Measurements from ENCODE around the gene GOLT1A.
"Not testable (repeated sequence)": the region's sequence is repeated elsewhere in the genome, so short reads cannot be mapped to it uniquely, and the experiment has no call there.

GOLT1A gene

GRCh38 chr1:204246876-204247275 lies 33.1 kb upstream of the GOLT1A start:
- DNase-seq = no peak

- no peak for DNase-seq
Observed at GRCh38 chr1:204242920-204243319, 29.1 kb upstream of the GOLT1A start.

- DNase-seq = no peak
Observed at GRCh38 chr1:204241914-204242313, 28.1 kb upstream of the GOLT1A start.

- DNase-seq = no peak
Observed at GRCh38 chr1:204241050-204241449, 27.3 kb upstream of the GOLT1A start.

- DNase-seq = no peak
Observed at GRCh38 chr1:204240233-204240632, 26.4 kb upstream of the GOLT1A start.

GRCh38 chr1:204239401-204239800 lies 25.6 kb upstream of the GOLT1A start:
- DNase-seq = not testable (repeated sequence)

GRCh38 chr1:204238520-204238919 lies 24.7 kb upstream of the GOLT1A start:
- not testable (repeated sequence) for DNase-seq

- DNase-seq = not testable (repeated sequence)
Observed at GRCh38 chr1:204237515-204237914, 23.7 kb upstream of the GOLT1A start.

- no peak for DNase-seq
Observed at GRCh38 chr1:204232526-204232925, 18.7 kb upstream of the GOLT1A start.

GRCh38 chr1:204230211-204230610 lies 16.4 kb upstream of the GOLT1A start:
- DNase-seq = no peak

- DNase-seq = no peak
Observed at GRCh38 chr1:204228896-204229295, 15.1 kb upstream of the GOLT1A start.

- no peak for DNase-seq
Observed at GRCh38 chr1:204227996-204228785, 14.4 kb upstream of the GOLT1A start.

- no peak for DNase-seq
Observed at GRCh38 chr1:204227351-204227750, 13.6 kb upstream of the GOLT1A start.

- DNase-seq = no peak
Observed at GRCh38 chr1:204225841-204226735, 12.3 kb upstream of the GOLT1A start.

- DNase-seq = no peak
Observed at GRCh38 chr1:204224655-204225054, 10.9 kb upstream of the GOLT1A start.

- DNase-seq = no peak
Observed at GRCh38 chr1:204223129-204223860, 9.5 kb upstream of the GOLT1A start.

GRCh38 chr1:204222764-204223055 lies 8.9 kb upstream of the GOLT1A start:
- DNase-seq = no peak

- no peak for DNase-seq
Observed at GRCh38 chr1:204222006-204222763, 8.4 kb upstream of the GOLT1A start.

GRCh38 chr1:204221271-204221670 lies 7.5 kb upstream of the GOLT1A start:
- no peak for DNase-seq

GRCh38 chr1:204219971-204220616 lies 6.3 kb upstream of the GOLT1A start:
- DNase-seq = no peak

GRCh38 chr1:204218552-204218951 lies 4.8 kb upstream of the GOLT1A start:
- no peak for DNase-seq

GRCh38 chr1:204217648-204218000 lies 3.8 kb upstream of the GOLT1A start:
- no peak for DNase-seq

Measured in NCI-H1105 treated with DMSO at 0.1 percent for 48 hours (cell line).